Measurements from ENCODE around the gene AHDC1. TPM values are rescaled to one million over a fixed set of nuclear protein-coding genes. Genes with fewer than 3 reads are reported as not detected.
A peak's percentile ranks its signal among the peaks of the same experiment; 100 is the strongest.

Gene AHDC1
- total RNA-seq, 1 donor from 2014 or later: 6.7 TPM

GRCh38 chr1:27584453-27584852 is 19.5 kb downstream of the AHDC1 start:
- no peak for DNase-seq (ENCODE audit: low read depth in 2 of 2)

GRCh38 chr1:27583479-27583878 is 20.5 kb downstream of the AHDC1 start:
- no peak for DNase-seq (ENCODE audit: low read depth in 2 of 2)

GRCh38 chr1:27581823-27582243 is 22.1 kb downstream of the AHDC1 start:
- no peak for DNase-seq (ENCODE audit: low read depth in 2 of 2)

GRCh38 chr1:27577504-27578188 is 26.3 kb downstream of the AHDC1 start:
- peak in 1 of 2 donors; percentile 23 for DNase-seq (ENCODE audit: low read depth in 2 of 2)

GRCh38 chr1:27576806-27577227 is 27.1 kb downstream of the AHDC1 start:
- DNase-seq (ENCODE audit: low read depth in 2 of 2): no peak

- DNase-seq (ENCODE audit: low read depth in 2 of 2): peak; percentile 50 to 80
Observed at GRCh38 chr1:27575840-27576331, 28.1 kb downstream of the AHDC1 start.

GRCh38 chr1:27574871-27575831 is 28.8 kb downstream of the AHDC1 start:
- DNase-seq (ENCODE audit: low read depth in 2 of 2): peak; percentile 80 to 89

- DNase-seq (ENCODE audit: low read depth in 2 of 2): no peak
Observed at GRCh38 chr1:27574001-27574781, 29.8 kb downstream of the AHDC1 start.

- no peak for DNase-seq (ENCODE audit: low read depth in 2 of 2)
Observed at GRCh38 chr1:27572679-27573426, 31.1 kb downstream of the AHDC1 start.

- DNase-seq (ENCODE audit: low read depth in 2 of 2): no peak
Observed at GRCh38 chr1:27572019-27572678, 31.8 kb downstream of the AHDC1 start.

GRCh38 chr1:27571439-27572018 is 32.4 kb downstream of the AHDC1 start:
- no peak for DNase-seq (ENCODE audit: low read depth in 2 of 2)

- no peak for DNase-seq (ENCODE audit: low read depth in 2 of 2)
Observed at GRCh38 chr1:27570784-27571183, 33.2 kb downstream of the AHDC1 start.

- DNase-seq (ENCODE audit: low read depth in 2 of 2): no peak
Observed at GRCh38 chr1:27570356-27570755, 33.6 kb downstream of the AHDC1 start.

GRCh38 chr1:27569506-27570291 is 34.2 kb downstream of the AHDC1 start:
- DNase-seq (ENCODE audit: low read depth in 2 of 2): no peak

- DNase-seq (ENCODE audit: low read depth in 2 of 2): no peak
Observed at GRCh38 chr1:27569088-27569460, 34.9 kb downstream of the AHDC1 start.

GRCh38 chr1:27568300-27569087 is 35.5 kb downstream of the AHDC1 start:
- peak; percentile 88 to 94 for DNase-seq (ENCODE audit: low read depth in 2 of 2)

GRCh38 chr1:27567971-27568299 is 36.0 kb downstream of the AHDC1 start:
- no peak for DNase-seq (ENCODE audit: low read depth in 2 of 2)

- no peak for DNase-seq (ENCODE audit: low read depth in 2 of 2)
Observed at GRCh38 chr1:27567146-27567526, 36.8 kb downstream of the AHDC1 start.
